OCI-LY1 (cell line): ENCODE data around the gene PTPN2.

Experiments used
- H2AFZ ChIP-seq: fragments of 200-600 bp; sonication (generic), shearing (Covaris generic); 2 replicates; pipeline ENCODE4 v1.6.0; 2014; ENCODE audit warnings: antibody characterized with exemption, mild to moderate bottlenecking, low read length
- H3F3A ChIP-seq: fragments of 200-600 bp; sonication (generic), shearing (Covaris generic); 2 replicates; pipeline ENCODE4 v1.6.0; 2014; ENCODE audit warnings: mild to moderate bottlenecking, antibody characterized with exemption, low read length, moderate library complexity; ENCODE audit not compliant: insufficient read depth
- H3K27ac ChIP-seq: fragments of 200-600 bp; sonication (generic); 2 replicates; pipeline ENCODE4 v1.5.1; 2014; ENCODE audit warnings: low read length, mixed run types, mild to moderate bottlenecking, low read depth; ENCODE audit not compliant: poor library complexity, severe bottlenecking
- H3K27me3 ChIP-seq: fragments of 200-600 bp; sonication (generic); 2 replicates; pipeline ENCODE4 v1.6.0; 2014; ENCODE audit warnings: antibody characterized with exemption, mild to moderate bottlenecking, low read length, moderate library complexity; ENCODE audit not compliant: insufficient read depth
- H3K36me3 ChIP-seq: fragments of 200-600 bp; sonication (generic); 2 replicates; pipeline ENCODE4 v1.6.1; 2014; ENCODE audit warnings: mild to moderate bottlenecking, antibody characterized with exemption, low read length, moderate library complexity, mixed read lengths; ENCODE audit not compliant: insufficient read depth
- H3K4me1 ChIP-seq: fragments of 200-600 bp; sonication (generic); 2 replicates; pipeline ENCODE4 v1.5.1; 2014; ENCODE audit warnings: mild to moderate bottlenecking, low read length, moderate library complexity; ENCODE audit not compliant: insufficient read depth, severe bottlenecking
- H3K4me2 ChIP-seq: fragments of 200-600 bp; sonication (generic), shearing (Covaris generic); 2 replicates; pipeline ENCODE4 v1.6.1; 2014; ENCODE audit warnings: low read length
- H3K4me3 ChIP-seq: fragments of 200-600 bp; sonication (generic); 2 replicates; pipeline ENCODE4 v1.5.1; 2014; ENCODE audit warnings: low read length, low read depth, mild to moderate bottlenecking, mixed read lengths; ENCODE audit not compliant: poor library complexity, severe bottlenecking
- H3K79me2 ChIP-seq: fragments of 200-600 bp; shearing (Covaris generic); 2 replicates; pipeline ENCODE4 v1.6.1; 2016; ENCODE audit warnings: mixed run types, low read length, mixed read lengths; ENCODE audit not compliant: insufficient read depth
- H3K9ac ChIP-seq: fragments of 200-600 bp; sonication (generic), shearing (Covaris generic); 2 replicates; pipeline ENCODE4 v1.6.1; 2014; ENCODE audit warnings: mild to moderate bottlenecking, low read length, mixed read lengths
- H3K9me2 ChIP-seq: fragments of 200-600 bp; sonication (generic), shearing (Covaris generic); 2 replicates; pipeline ENCODE4 v1.6.1; 2014; ENCODE audit warnings: low read depth, mild to moderate bottlenecking, low read length, mixed read lengths
- H3K9me3 ChIP-seq: fragments of 200-600 bp; shearing (Covaris generic); 2 replicates; pipeline ENCODE4 v1.6.1; 2014; ENCODE audit warnings: low read length, mixed read lengths
- H4K20me1 ChIP-seq: fragments of 200-600 bp; sonication (generic), shearing (Covaris generic); 2 replicates; pipeline ENCODE4 v1.6.0; 2016; ENCODE audit warnings: mild to moderate bottlenecking, low read length; ENCODE audit not compliant: insufficient read depth
- CTCF ChIP-seq: fragments of 200-600 bp; sonication (generic), shearing (Covaris generic); IDR thresholded peaks from 2 replicates; pipeline ENCODE4 v1.5.1; 2017; ENCODE audit warnings: mild to moderate bottlenecking, antibody characterized with exemption, low read length, moderate library complexity, mixed read lengths
- EZH2 ChIP-seq: fragments of 200-600 bp; sonication (generic), shearing (Covaris generic); IDR thresholded peaks from 2 replicates; pipeline ENCODE4 v1.8.0; 2017; ENCODE audit warnings: borderline replicate concordance, mixed run types, mild to moderate bottlenecking, antibody characterized with exemption, low read length, moderate library complexity, mixed read lengths

PTPN2 gene

GRCh38 chr18:12783524-12783923, 100.5 kb downstream of the PTPN2 start:
- Histone ChIP-seq H3K27me3 (no peaks in the 10 kb centered on the region), H3K9me2 (no peaks in the 10 kb centered on the region), H3K4me2 (no peak overlapping the region), H3K27ac (no peak overlapping the region), H3F3A (no peaks in the 10 kb centered on the region), H2AFZ (no peak overlapping the region), H4K20me1 (no peaks in the 10 kb centered on the region), H3K79me2 (no peaks in the 10 kb centered on the region), H3K36me3 (no peaks in the 10 kb centered on the region), H3K4me3 (no peak overlapping the region), H3K9ac (no peak overlapping the region), H3K4me1 (no peaks in the 10 kb centered on the region), H3K9me3 (no peaks in the 10 kb centered on the region)
- TF ChIP-seq EZH2 (no peak), CTCF (no peak)

GRCh38 chr18:12782521-12782920, 101.5 kb downstream of the PTPN2 start:
- Histone ChIP-seq H3K27me3 (no peaks in the 10 kb centered on the region), H4K20me1 (no peaks in the 10 kb centered on the region), H3K9me3 (no peaks in the 10 kb centered on the region), H3K79me2 (no peaks in the 10 kb centered on the region), H3K4me1 (no peaks in the 10 kb centered on the region), H3K4me2 (no peak overlapping the region), H3K9ac (no peak overlapping the region), H3K4me3 (no peak overlapping the region), H2AFZ (no peak overlapping the region), H3K36me3 (no peaks in the 10 kb centered on the region), H3F3A (no peaks in the 10 kb centered on the region), H3K27ac (no peak overlapping the region), H3K9me2 (no peaks in the 10 kb centered on the region)
- TF ChIP-seq EZH2 = no peak
- no peak for TF ChIP-seq CTCF

DNA sequence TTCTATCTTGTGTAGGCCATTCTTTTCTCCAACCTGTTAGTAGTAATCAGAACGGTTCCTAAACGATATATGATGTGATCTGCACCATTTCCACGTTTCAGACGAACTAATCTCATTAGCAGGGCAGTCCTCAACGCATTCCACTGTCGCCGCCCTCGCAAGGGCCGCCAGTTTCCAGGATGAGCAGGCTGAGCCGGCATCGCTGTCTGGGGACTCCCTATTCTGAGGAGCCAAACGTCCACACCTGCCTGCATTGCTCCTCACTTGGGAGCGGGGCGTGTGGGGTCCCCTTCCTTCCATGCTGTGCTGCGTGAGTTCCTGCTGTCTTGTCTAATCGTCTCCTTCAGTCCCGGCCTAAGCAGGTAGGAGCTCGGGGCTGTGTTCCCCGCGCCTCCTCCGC, 104.6 kb downstream of the PTPN2 start:
- no peaks in the 10 kb centered on the region for H3K27me3 ChIP-seq
- no peak overlapping the region for H2AFZ ChIP-seq
- no peaks in the 10 kb centered on the region for H3F3A ChIP-seq
- H3K27ac ChIP-seq = no peak overlapping the region
- H4K20me1 ChIP-seq = no peaks in the 10 kb centered on the region
- H3K4me2 ChIP-seq = no peak overlapping the region
- no peak overlapping the region for H3K4me3 ChIP-seq
- H3K36me3 ChIP-seq = no peaks in the 10 kb centered on the region
- H3K79me2 ChIP-seq = no peaks in the 10 kb centered on the region
- no peak for TF ChIP-seq EZH2
- TF ChIP-seq CTCF = no peak
- no peaks in the 10 kb centered on the region for H3K9me3 ChIP-seq
- no peak overlapping the region for H3K9ac ChIP-seq
- no peaks in the 10 kb centered on the region for H3K9me2 ChIP-seq
- H3K4me1 ChIP-seq = no peaks in the 10 kb centered on the region
